OCI-LY3 (cell line): ENCODE results near the gene STARD13.

Source experiments
- CTCF ChIP-seq: fragments of 200-600, 300-600 bp; sonication (generic); IDR thresholded peaks from 2 replicates; pipeline ENCODE4 v1.5.1; 2014; ENCODE audit warnings: antibody characterized with exemption, low read length, low read depth
- EZH2phosphoT487 ChIP-seq: fragments of 200-600 bp; shearing (Covaris generic); IDR thresholded peaks from 2 replicates; pipeline ENCODE4 v1.6.1; 2018; ENCODE audit warnings: antibody characterized with exemption, mixed run types, low read depth

GRCh38 chr13:33081666-33082065, 203.9 kb downstream of the STARD13 start:
- TF ChIP-seq CTCF: no peak
- TF ChIP-seq EZH2phosphoT487: no peak
